Thyroid gland (tissue), 4 donors: ENCODE data around the gene SCN5A.

Experiments
- CTCF ChIP-seq, 6 experiments: fragments of 200-600 bp in 3 of 6; fragments of 450-650 bp in 3 of 6; sonication (generic) in 3 of 6; IDR thresholded peaks; one replicate each; pipeline ENCODE4 v1.5.1; 2016 to 2019; ENCODE audit warnings: antibody characterized with exemption in 6 of 6, mild to moderate bottlenecking in 2 of 6, inconsistent platforms in 1 of 6, moderate library complexity in 1 of 6
- POLR2A ChIP-seq, 2 donors: fragments of 450-650 bp; IDR thresholded peaks; one replicate each; pipeline ENCODE4 v1.6.1; 2017; ENCODE audit warnings: antibody characterized with exemption in 2 of 2, mild to moderate bottlenecking in 2 of 2, moderate library complexity in 1 of 2

- TF ChIP-seq CTCF (IDR thresholded peaks at IDR 0.05) (no peak), POLR2A (IDR thresholded peaks at IDR 0.05) (no peak)
Observed at GRCh38 chr3:38646062-38646461, 3.4 kb downstream of the SCN5A start.
